HUES64 (cell line): ENCODE data around the gene PSME3IP1.
"Not testable (repeated sequence)": the region's sequence is repeated elsewhere in the genome, so short reads cannot be mapped to it uniquely, and the experiment has no call there.

Source experiments
- H3K27ac ChIP-seq: 2 replicates; pipeline ENCODE4 v1.7.0; 2013; ENCODE audit warnings: low read depth, low read length, inconsistent platforms
- H3K27me3 ChIP-seq: 2 replicates; pipeline ENCODE4 v1.6.1; 2013; ENCODE audit warnings: mild to moderate bottlenecking, low read length; ENCODE audit not compliant: insufficient read depth
- H3K36me3 ChIP-seq: 2 replicates; pipeline ENCODE4 v1.6.1; 2013; ENCODE audit warnings: mild to moderate bottlenecking, low read length; ENCODE audit not compliant: insufficient read depth
- H3K4me1 ChIP-seq: 2 replicates; pipeline ENCODE4 v1.6.1; 2013; ENCODE audit warnings: mild to moderate bottlenecking, low read length, moderate library complexity; ENCODE audit not compliant: insufficient read depth
- H3K4me3 ChIP-seq: 2 replicates; pipeline ENCODE4 v1.5.1; 2013; ENCODE audit warnings: mild to moderate bottlenecking, low read length, moderate library complexity
- H3K9ac ChIP-seq: 2 replicates; pipeline ENCODE4 v1.6.1; 2013; ENCODE audit warnings: mild to moderate bottlenecking, low read depth, low read length
- H3K9me3 ChIP-seq: 2 replicates; pipeline ENCODE4 v1.6.1; 2013; ENCODE audit warnings: low read depth, low read length; ENCODE audit not compliant: insufficient read depth
- whole genome bisulfite sequencing: fragments of 150-250, 120-280 bp; methylation state at CpG from one replicate; pipeline ENCODE4 v1.1.7; 2013; ENCODE audit warnings: missing lambda C conversion rate; 5-methylcytosine and 5-hydroxymethylcytosine counted together

The PSME3IP1 gene

DNA sequence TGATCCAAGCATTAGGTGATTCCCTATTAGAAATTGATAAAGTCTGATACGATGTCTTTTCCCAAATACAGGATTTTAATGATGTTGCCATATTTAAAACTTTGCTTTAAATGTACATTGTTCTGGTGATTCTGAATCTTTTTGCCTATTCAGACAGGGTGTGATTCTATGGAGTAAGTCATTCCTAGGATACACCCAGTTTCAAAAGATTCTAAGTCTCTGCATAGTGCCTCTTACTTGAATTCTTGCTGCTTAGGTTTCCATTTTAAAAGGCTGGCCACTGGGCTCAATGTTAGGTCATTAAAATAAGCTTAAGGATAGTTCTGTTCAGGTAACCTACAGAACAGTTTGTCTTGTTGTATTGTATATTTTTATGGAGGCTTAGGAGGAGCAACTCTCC is 37.2 kb upstream of the PSME3IP1 start:
- 100% methylated on average over 1 of the region's 1 CpG for WGBS
- H3K9ac ChIP-seq: no peak overlapping the region
- H3K4me3 ChIP-seq: no peak overlapping the region
- no peaks in the 10 kb centered on the region for H3K4me1 ChIP-seq
- no peaks in the 10 kb centered on the region for H3K27me3 ChIP-seq
- H3K27ac ChIP-seq: no peak overlapping the region
- H3K9me3 ChIP-seq: no peaks in the 10 kb centered on the region
- H3K36me3 ChIP-seq: peaks cover 78% of the 10 kb centered on the region

DNA sequence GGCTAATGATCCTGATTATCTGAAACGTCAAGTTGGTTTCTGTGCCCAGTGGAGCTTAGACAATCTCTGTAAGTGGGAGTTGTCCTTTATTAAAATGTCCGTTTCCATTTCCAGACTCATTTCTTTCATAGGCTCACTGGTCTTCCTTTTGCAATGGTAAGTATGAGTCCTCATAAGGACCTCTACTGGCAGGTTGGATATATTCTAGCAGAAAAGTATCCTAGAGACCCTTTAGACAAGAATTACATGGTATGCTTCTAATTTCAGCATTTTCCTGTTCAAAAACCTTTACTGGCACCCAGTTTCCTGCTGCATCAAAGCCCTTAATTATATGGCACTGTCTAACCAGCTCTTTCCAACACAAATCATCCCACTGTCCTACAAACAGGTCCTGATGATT is 31.1 kb upstream of the PSME3IP1 start:
- Histone ChIP-seq H3K9me3 (no peaks in the 10 kb centered on the region), H3K4me1 (no peaks in the 10 kb centered on the region), H3K36me3 (peaks cover 84% of the 10 kb centered on the region), H3K27me3 (no peaks in the 10 kb centered on the region), H3K9ac (no peak overlapping the region), H3K27ac (no peak overlapping the region), H3K4me3 (no peak overlapping the region)
- 98% methylated on average over 2 of the region's 2 CpGs for WGBS

DNA sequence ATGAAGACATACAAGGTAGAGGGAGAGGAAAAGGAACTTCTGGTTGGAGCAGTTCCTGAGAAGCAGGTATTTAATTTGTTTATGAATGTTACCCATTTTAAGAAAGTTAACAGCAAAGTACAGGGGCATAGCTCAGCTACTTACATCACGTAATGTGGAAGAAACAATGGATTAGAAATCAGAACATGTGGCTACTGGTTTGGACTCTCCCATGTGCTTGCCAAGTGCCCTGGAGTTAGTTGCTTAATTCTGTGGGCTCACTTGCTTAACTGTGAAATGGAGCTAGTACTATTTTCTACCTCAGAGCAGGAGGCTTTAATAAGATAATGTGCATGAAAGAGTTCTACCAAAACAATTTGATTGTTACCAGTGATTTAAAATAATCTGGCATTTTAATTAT is 27.6 kb upstream of the PSME3IP1 start:
- Histone ChIP-seq H3K9ac (no peak overlapping the region), H3K27me3 (no peaks in the 10 kb centered on the region), H3K4me1 (no peaks in the 10 kb centered on the region), H3K36me3 (peaks cover 84% of the 10 kb centered on the region), H3K27ac (no peak overlapping the region), H3K9me3 (no peaks in the 10 kb centered on the region), H3K4me3 (no peak overlapping the region)
- 95% methylated on average over 1 of the region's 1 CpG for WGBS

DNA sequence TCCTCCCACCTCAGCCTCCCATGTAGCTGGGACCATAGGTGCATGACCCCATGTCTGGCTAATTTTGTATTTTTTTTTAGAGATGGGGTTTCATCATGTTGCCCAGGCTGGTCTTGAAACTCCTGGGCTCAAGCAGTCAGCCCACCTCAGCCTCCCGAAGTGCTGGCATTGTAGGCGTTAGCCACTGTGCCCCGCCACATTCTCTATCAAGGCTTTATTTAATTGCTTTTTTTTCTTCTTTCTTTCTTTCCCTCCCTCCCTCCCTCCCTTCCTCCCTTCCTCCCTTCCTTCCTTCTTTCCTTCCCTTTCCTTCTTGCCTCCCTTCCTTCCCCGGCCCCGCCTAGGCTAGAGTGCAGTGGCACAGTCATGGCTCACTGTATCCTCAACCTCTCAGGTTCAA is 23.9 kb upstream of the PSME3IP1 start:
- Histone ChIP-seq H3K36me3 (peaks cover 78% of the 10 kb centered on the region), H3K9ac (no peak overlapping the region)
- WGBS: 94% methylated on average over 5 of the region's 5 CpGs

DNA sequence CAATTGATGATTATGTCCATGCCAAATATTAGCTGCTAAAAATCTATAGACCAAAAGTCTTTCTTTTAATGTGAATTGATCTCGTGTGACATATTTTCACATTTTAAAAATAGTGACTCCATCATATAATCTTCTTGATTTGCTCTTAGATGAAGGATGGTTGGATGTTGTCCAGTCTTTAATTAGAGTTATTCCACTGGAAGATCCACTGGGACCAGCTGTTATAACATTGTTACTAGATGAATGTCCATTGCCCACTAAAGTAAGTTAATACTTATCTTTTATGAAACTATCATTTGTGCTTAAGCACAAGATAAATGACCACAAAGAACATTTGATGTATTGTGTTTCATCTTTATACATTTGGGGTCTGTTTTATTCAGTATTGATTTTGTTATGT is 23.1 kb upstream of the PSME3IP1 start:
- H3K27ac ChIP-seq: no peak overlapping the region
- no peak overlapping the region for H3K4me3 ChIP-seq
- H3K9ac ChIP-seq: no peak overlapping the region
- no peaks in the 10 kb centered on the region for H3K4me1 ChIP-seq
- H3K27me3 ChIP-seq: no peaks in the 10 kb centered on the region
- H3K9me3 ChIP-seq: no peaks in the 10 kb centered on the region
- peaks cover 77% of the 10 kb centered on the region for H3K36me3 ChIP-seq
- no CpG with 5 or more reads among the region's 1 CpG for WGBS

More for the DNA sequence above, 23.9 kb upstream of the PSME3IP1 start:
- H3K27me3 ChIP-seq: no peaks in the 10 kb centered on the region
- H3K27ac ChIP-seq: no peak overlapping the region
- no peaks in the 10 kb centered on the region for H3K4me1 ChIP-seq
- H3K4me3 ChIP-seq: no peak overlapping the region
- H3K9me3 ChIP-seq: no peaks in the 10 kb centered on the region

DNA sequence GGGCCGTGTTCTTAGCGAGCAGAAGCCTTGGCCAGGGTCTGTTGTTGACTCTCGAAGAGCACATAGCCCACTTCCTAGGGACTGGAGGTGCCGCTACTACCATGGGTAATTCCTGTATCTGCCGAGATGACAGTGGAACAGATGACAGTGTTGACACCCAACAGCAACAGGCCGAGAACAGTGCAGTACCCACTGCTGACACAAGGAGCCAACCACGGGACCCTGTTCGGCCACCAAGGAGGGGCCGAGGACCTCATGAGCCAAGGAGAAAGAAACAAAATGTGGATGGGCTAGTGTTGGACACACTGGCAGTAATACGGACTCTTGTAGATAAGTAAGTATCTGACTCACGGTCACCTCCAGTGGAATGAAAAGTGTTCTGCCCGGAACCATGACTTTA is 18.8 kb upstream of the PSME3IP1 start:
- no peak overlapping the region for H3K27ac ChIP-seq
- no peak overlapping the region for H3K9ac ChIP-seq
- H3K36me3 ChIP-seq: peaks cover 49% of the 10 kb centered on the region
- H3K4me1 ChIP-seq: no peaks in the 10 kb centered on the region
- no peak overlapping the region for H3K4me3 ChIP-seq
- no peaks in the 10 kb centered on the region for H3K27me3 ChIP-seq
- H3K9me3 ChIP-seq: no peaks in the 10 kb centered on the region
- whole genome bisulfite sequencing: 93% methylated on average over 12 of the region's 12 CpGs

DNA sequence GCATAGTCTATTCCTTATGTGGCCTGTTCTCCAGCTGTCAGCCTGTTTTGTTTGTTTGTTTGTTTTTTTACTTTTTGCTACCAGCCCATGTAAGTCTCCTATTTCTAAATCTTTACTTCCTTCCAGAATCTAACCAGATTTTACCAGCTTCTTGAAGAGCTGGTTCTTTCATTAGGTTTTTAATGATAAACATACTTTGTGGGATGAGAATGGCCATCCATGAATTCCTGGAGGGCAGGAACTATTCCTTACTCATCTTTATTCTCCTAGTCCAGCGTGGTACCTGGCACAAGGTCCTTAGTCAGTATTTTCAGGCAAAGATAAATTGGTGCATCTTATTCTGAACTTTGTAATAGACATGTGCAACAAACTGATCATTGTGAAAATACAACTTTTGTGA is 17.6 kb upstream of the PSME3IP1 start:
- Histone ChIP-seq H3K27ac (no peak overlapping the region), H3K9me3 (no peaks in the 10 kb centered on the region), H3K36me3 (peaks cover 44% of the 10 kb centered on the region), H3K27me3 (no peaks in the 10 kb centered on the region), H3K4me3 (no peak overlapping the region), H3K9ac (no peak overlapping the region), H3K4me1 (no peaks in the 10 kb centered on the region)
- no CpG with 5 or more reads among the region's 1 CpG for WGBS

DNA sequence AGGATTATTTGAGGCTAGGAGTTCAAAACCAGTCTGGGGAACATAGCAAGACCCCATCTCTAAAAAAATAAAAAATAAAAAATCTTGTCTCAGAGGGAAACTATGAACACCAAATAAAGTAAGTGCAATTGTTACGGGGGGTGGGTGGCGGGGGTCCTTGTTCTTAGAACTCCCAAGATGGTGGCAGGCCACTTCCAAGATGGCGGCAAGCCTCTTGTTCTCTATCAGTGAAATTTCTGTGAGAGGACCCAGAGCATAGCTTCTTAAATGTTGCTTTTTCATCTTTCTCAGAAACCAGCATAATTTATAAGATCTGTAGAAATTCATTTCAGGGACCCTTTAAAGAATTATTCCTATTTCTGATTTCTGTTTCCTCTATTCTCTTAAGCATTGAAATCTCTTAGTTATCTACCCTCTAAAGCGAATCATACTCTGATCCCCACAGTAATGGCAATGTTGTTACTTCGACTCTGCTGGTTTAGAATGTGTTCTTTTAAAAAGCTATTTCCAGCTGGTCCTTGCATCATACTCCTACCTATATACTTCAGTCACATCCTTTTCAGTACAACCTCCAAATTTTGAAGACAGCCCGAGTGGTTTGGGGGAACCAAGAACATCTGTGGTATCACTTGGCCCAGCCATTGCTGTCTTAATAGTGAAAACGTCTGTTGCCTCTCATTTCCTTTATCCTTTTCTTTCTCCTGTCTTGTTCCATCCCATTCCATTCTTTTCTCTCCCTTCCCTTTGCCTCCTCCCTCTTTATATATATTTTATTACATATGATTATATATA is 16.5 kb upstream of the PSME3IP1 start:
- H3K36me3 ChIP-seq: peaks cover 36% of the 10 kb centered on the region
- no peaks in the 10 kb centered on the region for H3K4me1 ChIP-seq
- no peak overlapping the region for H3K4me3 ChIP-seq
- H3K9me3 ChIP-seq: no peaks in the 10 kb centered on the region
- WGBS: 96% methylated on average over 7 of the region's 7 CpGs
- no peak overlapping the region for H3K27ac ChIP-seq
- no peak overlapping the region for H3K9ac ChIP-seq
- H3K27me3 ChIP-seq: no peaks in the 10 kb centered on the region

DNA sequence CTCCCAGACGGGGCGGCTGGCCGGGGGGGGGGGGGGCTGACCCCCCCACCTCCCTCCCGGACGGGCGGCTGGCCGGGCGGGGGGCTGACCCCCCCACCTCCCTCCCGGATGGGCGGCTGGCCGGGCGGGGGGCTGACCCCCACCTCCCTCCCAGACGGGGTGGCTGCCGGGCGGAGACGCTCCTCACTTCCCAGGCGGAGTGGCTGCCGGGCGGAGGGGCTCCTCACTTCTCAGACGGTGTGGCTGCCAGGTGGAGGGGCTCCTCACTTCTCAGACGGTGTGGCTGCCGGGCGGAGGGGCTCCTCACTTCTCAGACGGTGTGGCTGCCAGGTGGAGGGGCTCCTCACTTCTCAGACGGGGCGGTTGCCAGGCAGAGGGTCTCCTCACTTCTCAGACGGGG is 15.1 kb upstream of the PSME3IP1 start:
- H3K4me1 ChIP-seq, H3K27me3 ChIP-seq, H3K9me3 ChIP-seq, H3K9ac ChIP-seq, H3K27ac ChIP-seq, H3K4me3 ChIP-seq: not testable (repeated sequence)
- H3K36me3 ChIP-seq: peaks cover 27% of the 10 kb centered on the region
- 90% methylated on average over 22 of the region's 27 CpGs for WGBS

DNA sequence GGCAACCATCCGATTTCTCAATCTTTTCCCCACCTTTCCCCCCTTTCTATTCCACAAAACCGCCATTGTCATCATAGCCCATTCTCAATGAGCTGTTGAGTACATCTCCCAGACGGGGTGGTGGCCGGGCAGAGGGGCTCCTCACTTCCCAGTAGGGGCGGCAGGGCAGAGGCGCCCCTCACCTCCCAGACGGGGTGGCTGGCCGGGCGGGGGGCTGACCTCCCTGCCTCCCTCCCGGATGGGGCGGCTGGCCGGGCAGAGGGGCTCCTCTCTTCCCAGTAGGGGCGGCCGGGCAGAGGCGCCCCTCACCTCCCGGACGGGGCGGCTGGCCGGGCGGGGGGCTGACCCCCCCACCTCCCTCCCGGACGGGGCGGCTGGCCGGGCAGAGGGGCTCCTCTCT is 14.5 kb upstream of the PSME3IP1 start:
- H3K27ac ChIP-seq, H3K4me1 ChIP-seq, H3K9me3 ChIP-seq, H3K4me3 ChIP-seq, H3K9ac ChIP-seq, H3K27me3 ChIP-seq: not testable (repeated sequence)
- H3K36me3 ChIP-seq: peaks cover 21% of the 10 kb centered on the region
- WGBS: 95% methylated on average over 10 of the region's 24 CpGs

DNA sequence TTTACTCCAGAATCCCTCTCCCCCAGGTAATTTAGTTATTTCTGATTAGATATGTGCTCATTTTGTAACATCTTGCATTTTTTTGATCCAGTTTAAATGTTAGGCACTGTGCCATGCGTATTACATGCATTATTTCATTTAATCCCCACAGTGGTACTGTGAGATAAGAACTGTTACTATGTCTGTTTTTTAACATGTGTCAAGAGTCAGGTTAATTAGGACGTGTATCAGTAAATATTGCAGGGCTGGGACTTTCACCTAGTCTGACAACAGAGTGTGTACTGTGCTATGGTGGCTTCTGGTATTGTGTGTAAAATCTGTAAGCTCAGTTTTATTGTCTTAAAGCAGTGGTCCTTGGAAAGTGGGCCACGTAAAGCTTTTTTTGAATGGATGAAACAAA is 10.9 kb upstream of the PSME3IP1 start:
- WGBS: 86% methylated on average over 2 of the region's 3 CpGs
- no peaks in the 10 kb centered on the region for H3K9me3 ChIP-seq
- no peaks in the 10 kb centered on the region for H3K27me3 ChIP-seq
- H3K4me1 ChIP-seq: no peaks in the 10 kb centered on the region; the same call in 1 of the 2 replicates
- no peak overlapping the region for H3K9ac ChIP-seq
- no peak overlapping the region for H3K27ac ChIP-seq
- H3K4me3 ChIP-seq: no peak overlapping the region
- peaks cover 5% of the 10 kb centered on the region; the same call in 1 of the 2 replicates for H3K36me3 ChIP-seq

DNA sequence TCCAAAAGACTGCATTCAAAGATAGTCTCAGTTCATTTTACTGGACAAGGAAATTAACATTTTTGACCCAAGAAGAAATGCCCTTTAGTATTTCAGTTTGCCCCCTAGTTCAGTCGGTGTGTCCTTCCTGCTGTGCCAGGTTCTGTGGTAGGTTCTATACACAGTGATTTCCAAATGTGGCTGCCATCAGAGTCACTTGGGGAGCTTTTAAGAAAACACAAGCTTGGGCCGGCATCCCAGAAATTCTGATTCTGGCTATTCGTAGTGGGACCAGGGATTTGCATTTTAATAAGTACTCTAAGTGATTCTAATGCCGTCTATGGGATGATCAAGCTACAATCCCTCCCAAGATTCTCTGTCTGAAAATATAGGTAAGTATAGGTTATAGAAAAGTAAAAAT is 10.4 kb upstream of the PSME3IP1 start:
- Histone ChIP-seq H3K9me3 (no peaks in the 10 kb centered on the region), H3K9ac (no peak overlapping the region), H3K4me1 (no peaks in the 10 kb centered on the region; the same call in 1 of the 2 replicates), H3K27me3 (no peaks in the 10 kb centered on the region), H3K36me3 (peaks cover 5% of the 10 kb centered on the region; the same call in 1 of the 2 replicates), H3K4me3 (no peak overlapping the region), H3K27ac (no peak overlapping the region)
- 86% methylated on average over 4 of the region's 4 CpGs for WGBS
